HepG2 (cell line): Measurements from ENCODE around the gene HDAC4. TPM values are rescaled to one million over a fixed set of nuclear protein-coding genes. Genes with fewer than 3 reads are reported as not detected.

Experiments used
- ATAC-seq: fragments of 200-7000 bp; cut with Tn5 transposase; 3 replicates; pipeline ENCODE4 v1.9.1; 2020; ENCODE audit warnings: mild to moderate bottlenecking, moderate library complexity
- BruUV-seq: library from RNA; stranded (reverse); fragments of 400-500 nt; replicated peaks from 2 replicates; lab custom pipeline; 2021; lab: Mats Ljungman, UMichigan
- CTCF ChIA-PET: fragments of 300-600 bp; formaldehyde crosslinking; extraction: SDS; loops from one replicate; lab custom pipeline; 2021; ENCODE audit warnings: low total read pairs, inconsistent platforms, low intra/inter-chr PET ratio; lab: Yijun Ruan, JAX
- POLR2A ChIA-PET: fragments of 350-600 bp; sonication (Branson Sonifier 250); formaldehyde crosslinking; loops from one replicate; lab custom pipeline; 2020; ENCODE audit warnings: antibody characterized with exemption, inconsistent platforms; lab: Yijun Ruan, JAX
- DNase-seq: peaks from one replicate; pipeline ENCODE4 v3.0.0-alpha.2; 2015; ENCODE audit warnings: low spot score
- FAIRE-seq: peaks from 3 replicates; lab custom pipeline; 2011; peaks lifted over from hg19 to GRCh38; lab: Jason Lieb, UNC
- H2AFZ ChIP-seq: one replicate; pipeline ENCODE4 v1.6.1; 2011; ENCODE audit warnings: low read length, inconsistent platforms
- H3K27ac ChIP-seq: fragments of 300-600 bp; 3 replicates; pipeline ENCODE4 v1.8.0; 2011; ENCODE audit warnings: mixed run types, mild to moderate bottlenecking, mixed read lengths, low read length, inconsistent platforms; ENCODE audit not compliant: insufficient read depth; ENCODE audit errors: extremely low read length
- H3K27me3 ChIP-seq, 2 experiments: fragments of 200-600 bp in 1 of 2; 2 replicates in 1 of 2; 3 replicates in 1 of 2; pipeline versions ENCODE4 v1.6.0 to v1.8.0; 2011; ENCODE audit warnings: low read length in 2 of 2, mild to moderate bottlenecking in 2 of 2, moderate library complexity in 2 of 2, inconsistent platforms in 1 of 2; ENCODE audit not compliant: insufficient read depth in 2 of 2, control insufficient read depth in 1 of 2
- H3K36me3 ChIP-seq, 2 experiments: fragments of 200-600 bp in 1 of 2; replicated peaks in 1 of 2; 2 replicates in 1 of 2; 3 replicates in 1 of 2; pipeline versions ENCODE4 v1.5.1 to v1.8.0; 2011; ENCODE audit warnings: low read length in 2 of 2, inconsistent platforms in 1 of 2; ENCODE audit not compliant: insufficient read depth in 2 of 2, control insufficient read depth in 1 of 2
- H3K4me1 ChIP-seq: 2 replicates; pipeline ENCODE4 v1.5.1; 2012; ENCODE audit warnings: low read length, inconsistent platforms; ENCODE audit not compliant: insufficient read depth
- H3K4me2 ChIP-seq: 2 replicates; pipeline ENCODE4 v1.6.0; 2011; ENCODE audit warnings: low read depth, low read length, inconsistent platforms
- H3K4me3 ChIP-seq, 3 experiments: fragments of 200-600 bp in 1 of 3; sonication (generic), shearing (Covaris generic) in 1 of 3; replicated peaks in 1 of 3; 2 replicates each; pipeline ENCODE4 v1.5.1; 2011 to 2016; ENCODE audit warnings: low read length in 3 of 3, inconsistent platforms in 2 of 3, low read depth in 2 of 3, mild to moderate bottlenecking in 2 of 3, control low read depth in 1 of 3, mixed read lengths in 1 of 3; ENCODE audit not compliant: insufficient read depth in 1 of 3
- H3K79me2 ChIP-seq: one replicate; pipeline ENCODE4 v1.6.1; 2011; ENCODE audit warnings: low read length, inconsistent platforms; ENCODE audit not compliant: insufficient read depth
- H3K9ac ChIP-seq: 2 replicates; pipeline ENCODE4 v1.6.0; 2011; ENCODE audit warnings: mild to moderate bottlenecking, low read depth, low read length, inconsistent platforms; ENCODE audit not compliant: insufficient read depth
- H3K9me3 ChIP-seq: 2 replicates; pipeline ENCODE4 v1.5.1; 2012; ENCODE audit warnings: mild to moderate bottlenecking, low read length
- H4K20me1 ChIP-seq: 2 replicates; pipeline ENCODE4 v1.6.0; 2011; ENCODE audit warnings: inconsistent platforms, mild to moderate bottlenecking, low read length, moderate library complexity; ENCODE audit not compliant: insufficient read depth
- BRCA1 ChIP-seq: sonication (generic); formaldehyde crosslinking; IDR thresholded peaks from 2 replicates; pipeline ENCODE4 v1.4.0; 2020; ENCODE audit warnings: missing genetic modification reagents
- HNRNPUL1 ChIP-seq: fragments of 200-400 bp; formaldehyde crosslinking; IDR thresholded peaks from 2 replicates; pipeline ENCODE4 v1.6.1; 2017; ENCODE audit warnings: low read depth, mild to moderate bottlenecking, low read length, moderate library complexity
- ZNF136 ChIP-seq: sonication (generic); formaldehyde crosslinking; IDR thresholded peaks from 2 replicates; pipeline ENCODE4 v1.8.1; 2022; ENCODE audit warnings: low read depth, mild to moderate bottlenecking, moderate library complexity, missing genetic modification reagents
- ZNF20 ChIP-seq: sonication (generic); formaldehyde crosslinking; IDR thresholded peaks from 2 replicates; pipeline ENCODE4 v1.4.0; 2020; ENCODE audit warnings: mild to moderate bottlenecking, moderate library complexity, missing genetic modification reagents
- WGBS: methylation state at CpG from one replicate; pipeline ENCODE4 v1.1.6; 2017; ENCODE audit warnings: low lambda C conversion rate; 5-methylcytosine and 5-hydroxymethylcytosine counted together
- in situ Hi-C: cut with HindIII; loops from 2 replicates; pipeline ENCODE4 v1.10.0; 2017; ENCODE audit warnings: low pct_unique_long_range_greater_than_20kb; ENCODE audit not compliant: extremely low pct_ligation_motif_present
- intact Hi-C: fragments of 100-400 bp; cut with micrococcal nuclease; formaldehyde crosslinking; loops from one replicate; pipeline ENCODE4 v1.10.0; 2022; ENCODE audit not compliant: unreplicated experiment
- polyA plus RNA-seq, 8 experiments: library from polyadenylated mRNA; depleted of rRNA in 3 of 8; stranded (reverse) in 7 of 8; unstranded in 1 of 8; fragments of >200 nt; fragmentation: Illumina TruSeq in 4 of 8; extraction: Trizol in 4 of 8; gene quantifications; 2 replicates each; pipeline versions ENCODE4 v1.2.1 to v1.2.3, GENCODE V29; 2011 to 2016; ENCODE audit warnings: low read depth in 4 of 8, missing spikeins in 1 of 8, mixed read lengths in 1 of 8; ENCODE audit not compliant: insufficient read depth in 1 of 8
- total RNA-seq, 5 experiments: library from RNA; depleted of rRNA; stranded (reverse); fragments of >200 nt; fragmentation: Illumina TruSeq; extraction: Trizol; gene quantifications; 2 replicates each; pipeline ENCODE4 v1.2.3, GENCODE V29; 2016; ENCODE audit warnings: low read depth in 1 of 5
- TF ChIP-seq, protein P1 (sequence below): fragments of 450-650 bp; IDR thresholded peaks from 2 replicates; pipeline ENCODE4 v1.6.1; 2016
- TF ChIP-seq, protein P2 (sequence below): IDR thresholded peaks from 2 replicates; pipeline ENCODE4 v1.6.1; 2016; ENCODE audit warnings: low read depth, borderline replicate concordance

HDAC4 gene
- total and polyA plus RNA-seq, 2 of the 13 experiments (the other 11 are each of a cell fraction or from before 2014, with no cell fraction given) = 10.1 to 11.5 TPM

DNA sequence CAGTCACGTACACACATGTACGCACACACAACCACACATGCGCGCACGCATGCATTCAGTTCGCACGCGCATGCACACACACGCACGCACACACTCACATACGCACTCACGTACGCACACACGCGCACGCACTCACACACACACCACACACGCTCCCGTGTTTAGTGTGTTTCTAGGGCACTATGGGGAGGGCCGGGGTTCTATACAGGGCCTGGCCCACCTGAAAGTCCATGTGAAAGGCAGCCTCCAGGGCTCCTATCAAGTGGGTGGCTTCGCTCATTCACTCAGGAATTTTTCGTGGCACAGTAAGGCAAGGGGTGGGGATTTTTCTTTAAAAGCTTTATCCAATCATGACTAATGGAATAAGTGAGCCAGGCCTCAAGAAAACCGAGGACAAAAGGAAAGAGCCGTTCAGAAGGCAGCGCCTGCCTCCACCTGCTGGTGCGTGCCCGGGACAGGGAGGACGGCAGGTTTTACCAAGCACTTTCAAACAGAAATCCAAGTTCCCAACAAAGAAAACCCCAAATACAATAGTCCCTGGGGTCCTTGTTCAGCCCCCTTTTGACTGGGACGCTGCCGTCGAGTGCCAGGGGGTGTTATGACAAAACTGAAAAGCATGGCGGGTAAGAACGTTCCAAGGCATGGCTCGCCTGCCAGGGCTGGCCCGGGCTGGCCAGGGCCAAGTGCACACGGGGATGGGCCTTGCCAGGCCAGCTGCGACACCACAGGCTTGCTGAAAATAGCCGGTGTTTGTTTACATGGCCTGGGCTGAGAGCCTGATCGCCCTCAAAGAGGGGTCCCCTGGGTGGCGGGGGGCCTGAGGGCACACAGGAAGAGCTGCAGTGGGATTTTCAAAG is 110.0 kb downstream of the HDAC4 start:
- in situ Hi-C loops = no loop called here
- intact Hi-C loops = loop anchor here (10.0 kb wide), 1 partner anchor 114 kb away; the partner anchor contains the start of gene HDAC4
- Histone ChIP-seq H3K27me3 (no peaks in the 10 kb centered on the region), H3K4me2 (no peak overlapping the region), H3K36me3 (no peaks in the 10 kb centered on the region)
- CTCF ChIA-PET = no interaction called here
- TF ChIP-seq, protein P1, sequence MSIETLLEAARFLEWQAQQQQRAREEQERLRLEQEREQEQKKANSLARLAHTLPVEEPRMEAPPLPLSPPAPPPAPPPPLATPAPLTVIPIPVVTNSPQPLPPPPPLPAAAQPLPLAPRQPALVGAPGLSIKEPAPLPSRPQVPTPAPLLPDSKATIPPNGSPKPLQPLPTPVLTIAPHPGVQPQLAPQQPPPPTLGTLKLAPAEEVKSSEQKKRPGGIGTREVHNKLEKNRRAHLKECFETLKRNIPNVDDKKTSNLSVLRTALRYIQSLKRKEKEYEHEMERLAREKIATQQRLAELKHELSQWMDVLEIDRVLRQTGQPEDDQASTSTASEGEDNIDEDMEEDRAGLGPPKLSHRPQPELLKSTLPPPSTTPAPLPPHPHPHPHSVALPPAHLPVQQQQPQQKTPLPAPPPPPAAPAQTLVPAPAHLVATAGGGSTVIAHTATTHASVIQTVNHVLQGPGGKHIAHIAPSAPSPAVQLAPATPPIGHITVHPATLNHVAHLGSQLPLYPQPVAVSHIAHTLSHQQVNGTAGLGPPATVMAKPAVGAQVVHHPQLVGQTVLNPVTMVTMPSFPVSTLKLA = peak; percentile 10; the same call in 1 of the 2 replicates
- TF ChIP-seq, protein P2, sequence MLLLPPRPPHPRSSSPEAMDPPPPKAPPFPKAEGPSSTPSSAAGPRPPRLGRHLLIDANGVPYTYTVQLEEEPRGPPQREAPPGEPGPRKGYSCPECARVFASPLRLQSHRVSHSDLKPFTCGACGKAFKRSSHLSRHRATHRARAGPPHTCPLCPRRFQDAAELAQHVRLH = no peak
- TF ChIP-seq, all 625 proteins: peak for 1
- POLR2A ChIA-PET = interaction anchor here (0.6 kb wide), 1 partner anchor 9 kb away, joined by 3 read pairs; no protein-coding TSS in a partner anchor
- FAIRE-seq (no peak), ATAC-seq (no peak), DNase-seq (no peak)
- BruUV-seq = no TSS peak
- H3K27ac ChIP-seq = no peak overlapping the region
- H2AFZ ChIP-seq = no peak overlapping the region
- no peak overlapping the region for H3K9ac ChIP-seq
- no peak overlapping the region for H3K4me3 ChIP-seq
- peaks cover 58% of the 10 kb centered on the region for H3K79me2 ChIP-seq
- H3K9me3 ChIP-seq = no peaks in the 10 kb centered on the region
- 98% methylated on average over 39 of the region's 39 CpGs for WGBS
- H4K20me1 ChIP-seq = peaks cover 54% of the 10 kb centered on the region
- peaks cover 44% of the 10 kb centered on the region for H3K4me1 ChIP-seq

DNA sequence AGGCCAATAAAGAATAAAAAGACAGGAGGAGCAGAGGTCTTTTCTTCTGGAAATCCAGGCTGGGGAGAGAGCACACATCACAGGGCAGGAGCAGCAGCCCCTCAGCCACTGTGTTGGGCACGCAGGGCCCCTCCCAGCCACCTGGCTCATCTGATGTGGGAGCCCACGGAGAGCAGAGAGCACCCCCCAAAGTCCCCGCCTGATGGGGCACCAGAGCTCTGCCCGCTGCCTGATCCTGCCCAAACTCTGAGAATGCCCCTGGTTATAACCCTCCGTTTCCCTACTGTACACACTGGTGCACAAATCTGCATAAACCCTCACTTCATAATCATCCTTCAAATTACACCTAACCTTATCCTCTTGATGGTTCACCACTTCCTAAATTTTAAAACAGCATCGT is 111.3 kb downstream of the HDAC4 start:
- Histone ChIP-seq H3K4me1 (peaks cover 44% of the 10 kb centered on the region), H4K20me1 (peaks cover 56% of the 10 kb centered on the region; the same call in 1 of the 2 replicates), H2AFZ (no peak overlapping the region), H3K9ac (no peak overlapping the region), H3K4me2 (no peak overlapping the region), H3K27ac (no peak overlapping the region), H3K79me2 (peaks cover 55% of the 10 kb centered on the region), H3K36me3 (no peaks in the 10 kb centered on the region), H3K9me3 (no peaks in the 10 kb centered on the region), H3K27me3 (no peaks in the 10 kb centered on the region), H3K4me3 (no peak overlapping the region)
- in situ Hi-C loops = no loop called here
- POLR2A ChIA-PET = no interaction called here
- no peak for ATAC-seq
- WGBS = 97% methylated on average over 6 of the region's 6 CpGs
- CTCF ChIA-PET = no interaction called here
- TF ChIP-seq ZNF136 (CRISPR knock-in tag) (no peak), ZNF20 (no peak), BRCA1 (CRISPR knock-in tag) (no peak), HNRNPUL1 (no peak)
- FAIRE-seq = no peak
- intact Hi-C loops = no loop called here
- BruUV-seq = no TSS peak
- no peak for DNase-seq
